ENCODE data around the gene POU6F2.

DNA sequence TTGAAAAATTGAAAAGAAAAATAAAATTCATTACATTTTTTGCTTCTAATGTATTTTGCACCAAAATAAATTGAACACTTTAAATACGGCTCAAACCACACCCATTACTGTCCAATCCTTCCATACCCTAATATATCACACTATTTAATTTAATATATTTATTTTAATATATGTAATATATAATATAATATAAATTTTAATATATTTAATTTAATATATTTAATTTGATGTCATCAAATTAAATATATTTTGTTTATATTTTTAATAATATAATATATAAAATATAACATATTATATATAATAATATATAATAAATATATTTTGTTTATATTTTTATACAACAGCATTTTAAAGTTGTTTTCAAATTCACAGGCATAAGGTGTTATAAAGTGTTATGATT lies 15.7 kb upstream of the POU6F2 start:
- TF ChIP-seq, protein P1, sequence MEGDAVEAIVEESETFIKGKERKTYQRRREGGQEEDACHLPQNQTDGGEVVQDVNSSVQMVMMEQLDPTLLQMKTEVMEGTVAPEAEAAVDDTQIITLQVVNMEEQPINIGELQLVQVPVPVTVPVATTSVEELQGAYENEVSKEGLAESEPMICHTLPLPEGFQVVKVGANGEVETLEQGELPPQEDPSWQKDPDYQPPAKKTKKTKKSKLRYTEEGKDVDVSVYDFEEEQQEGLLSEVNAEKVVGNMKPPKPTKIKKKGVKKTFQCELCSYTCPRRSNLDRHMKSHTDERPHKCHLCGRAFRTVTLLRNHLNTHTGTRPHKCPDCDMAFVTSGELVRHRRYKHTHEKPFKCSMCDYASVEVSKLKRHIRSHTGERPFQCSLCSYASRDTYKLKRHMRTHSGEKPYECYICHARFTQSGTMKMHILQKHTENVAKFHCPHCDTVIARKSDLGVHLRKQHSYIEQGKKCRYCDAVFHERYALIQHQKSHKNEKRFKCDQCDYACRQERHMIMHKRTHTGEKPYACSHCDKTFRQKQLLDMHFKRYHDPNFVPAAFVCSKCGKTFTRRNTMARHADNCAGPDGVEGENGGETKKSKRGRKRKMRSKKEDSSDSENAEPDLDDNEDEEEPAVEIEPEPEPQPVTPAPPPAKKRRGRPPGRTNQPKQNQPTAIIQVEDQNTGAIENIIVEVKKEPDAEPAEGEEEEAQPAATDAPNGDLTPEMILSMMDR (IDR thresholded peaks at IDR 0.05), result no peak
- TF ChIP-seq EZH2 (IDR thresholded peaks at IDR 0.05; ENCODE audit: borderline replicate concordance, insufficient read depth, low read depth, low read length, poor library complexity, severe bottlenecking), result no peak
